Ishikawa (cell line): Measurements from ENCODE around the gene IRF2.

Source experiments
- CEBPB ChIP-seq: IDR thresholded peaks from 2 replicates; pipeline ENCODE4 v1.6.1; 2012
- CREB1 ChIP-seq: IDR thresholded peaks from 2 replicates; pipeline ENCODE4 v1.6.1; 2012; ENCODE audit warnings: low read depth
- EGR1 ChIP-seq: IDR thresholded peaks from 2 replicates; pipeline ENCODE4 v1.6.1; 2012
- EP300 ChIP-seq: IDR thresholded peaks from 2 replicates; pipeline ENCODE4 v1.6.1; 2012; ENCODE audit warnings: borderline replicate concordance
- FOXM1 ChIP-seq: IDR thresholded peaks from 2 replicates; pipeline ENCODE4 v1.6.1; 2012; ENCODE audit warnings: low read depth, borderline replicate concordance
- NFIC ChIP-seq: IDR thresholded peaks from 2 replicates; pipeline ENCODE4 v1.6.1; 2012
- RAD21 ChIP-seq: IDR thresholded peaks from 2 replicates; pipeline ENCODE4 v1.6.1; 2012; ENCODE audit warnings: low read depth
- REST ChIP-seq: IDR thresholded peaks from 2 replicates; pipeline ENCODE4 v1.6.1; 2012; ENCODE audit warnings: low read depth, mild to moderate bottlenecking
- TAF1 ChIP-seq: IDR thresholded peaks from 2 replicates; pipeline ENCODE4 v1.6.1; 2012; ENCODE audit warnings: low read depth, mild to moderate bottlenecking
- TCF12 ChIP-seq: IDR thresholded peaks from 2 replicates; pipeline ENCODE4 v1.6.1; 2012; ENCODE audit warnings: low read depth
- TEAD4 ChIP-seq: IDR thresholded peaks from 2 replicates; pipeline ENCODE4 v1.6.1; 2012
- YY1 ChIP-seq: IDR thresholded peaks from 2 replicates; pipeline ENCODE4 v1.6.1; 2012; ENCODE audit warnings: low read depth
- ZBTB7A ChIP-seq: IDR thresholded peaks from 2 replicates; pipeline ENCODE4 v1.6.1; 2012; ENCODE audit warnings: low read depth
- TF ChIP-seq, protein P1 (sequence below): IDR thresholded peaks from 2 replicates; pipeline ENCODE4 v1.6.1; 2012
- TF ChIP-seq, protein P2 (sequence below): IDR thresholded peaks from 2 replicates; pipeline ENCODE4 v1.6.1; 2012

Gene IRF2

DNA sequence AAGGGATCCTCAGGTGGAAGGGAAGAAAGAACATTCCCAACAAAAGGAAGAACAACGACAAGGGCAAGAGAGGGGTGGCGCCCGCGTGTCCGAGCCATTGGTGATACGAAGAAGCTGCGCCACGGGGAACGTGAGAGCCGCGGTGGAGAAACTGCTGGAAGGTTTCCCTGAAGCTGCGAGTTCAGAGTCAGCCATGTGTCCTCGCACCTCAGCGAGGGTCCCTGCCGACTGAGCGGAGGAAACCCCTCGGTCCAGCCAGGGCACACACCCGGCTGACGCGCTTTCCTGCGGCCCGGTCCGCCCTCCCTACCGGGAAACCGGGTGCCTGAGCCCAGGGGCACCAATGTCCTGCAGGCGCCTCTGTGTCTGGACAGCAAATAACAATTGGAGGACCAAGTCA, 18.0 kb downstream of the IRF2 start:
- TF ChIP-seq TEAD4: no peak
- no peak for TF ChIP-seq REST
- TF ChIP-seq CREB1: no peak
- TF ChIP-seq ZBTB7A: no peak

DNA sequence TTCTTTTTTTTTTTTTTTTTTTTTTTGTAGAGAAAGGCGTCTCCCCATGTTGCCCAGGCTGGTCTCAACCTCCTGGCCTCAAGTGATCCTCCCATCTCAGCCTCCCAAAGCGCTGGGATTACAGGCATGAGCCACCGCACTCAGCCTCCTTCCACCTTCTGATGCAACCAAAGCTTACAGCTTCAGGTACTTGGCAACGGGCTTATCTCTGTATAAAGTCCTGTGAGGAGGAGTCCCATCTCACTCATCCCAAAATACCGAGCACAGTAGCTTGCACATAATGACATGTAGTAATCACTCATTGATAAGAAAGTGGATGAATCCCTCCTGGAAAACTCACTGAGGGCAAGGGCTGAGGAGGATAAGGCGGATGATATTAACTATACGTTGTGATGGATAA, 19.1 kb downstream of the IRF2 start:
- no peak for TF ChIP-seq EGR1

DNA sequence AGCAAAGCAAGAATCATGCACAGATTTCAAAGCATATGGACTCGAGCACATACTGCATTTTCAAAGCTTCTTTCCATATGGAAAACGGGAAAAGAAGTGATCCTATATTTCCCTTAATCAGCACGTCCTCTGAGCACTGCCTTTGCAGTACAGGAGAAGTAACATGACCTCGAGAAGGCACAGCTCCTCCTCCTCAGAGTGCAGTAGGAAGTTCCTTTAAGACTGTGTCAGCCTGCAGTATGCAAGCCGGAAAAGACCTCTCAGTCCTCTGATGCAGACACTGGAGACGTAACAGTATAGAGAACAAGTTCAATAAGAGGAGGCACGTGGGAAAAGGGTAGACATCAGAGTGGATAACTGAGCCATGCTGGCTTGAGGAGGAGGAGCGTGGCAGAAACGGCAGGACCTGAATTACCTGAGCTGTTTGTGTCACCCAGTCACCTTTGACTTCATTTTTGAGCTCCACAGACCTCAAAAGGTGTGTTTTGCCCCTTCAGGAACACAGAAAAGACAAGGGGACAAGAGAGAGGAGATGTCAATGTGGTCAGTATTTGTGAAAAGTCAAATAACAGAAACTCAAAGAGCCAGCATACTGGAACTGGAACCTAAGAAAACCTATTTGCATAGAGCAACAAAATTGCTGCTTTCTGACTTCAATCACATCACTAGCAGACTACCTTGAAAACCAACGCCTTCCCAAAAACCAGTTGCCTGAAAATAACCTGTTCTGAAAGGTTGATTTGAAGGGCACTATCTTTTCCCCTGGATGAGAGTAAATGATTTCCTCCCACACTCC, 20.8 kb downstream of the IRF2 start:
- no peak for TF ChIP-seq NFIC
- TF ChIP-seq, protein P1, sequence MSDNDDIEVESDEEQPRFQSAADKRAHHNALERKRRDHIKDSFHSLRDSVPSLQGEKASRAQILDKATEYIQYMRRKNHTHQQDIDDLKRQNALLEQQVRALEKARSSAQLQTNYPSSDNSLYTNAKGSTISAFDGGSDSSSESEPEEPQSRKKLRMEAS: peak; percentile 57
- TF ChIP-seq, protein P2, sequence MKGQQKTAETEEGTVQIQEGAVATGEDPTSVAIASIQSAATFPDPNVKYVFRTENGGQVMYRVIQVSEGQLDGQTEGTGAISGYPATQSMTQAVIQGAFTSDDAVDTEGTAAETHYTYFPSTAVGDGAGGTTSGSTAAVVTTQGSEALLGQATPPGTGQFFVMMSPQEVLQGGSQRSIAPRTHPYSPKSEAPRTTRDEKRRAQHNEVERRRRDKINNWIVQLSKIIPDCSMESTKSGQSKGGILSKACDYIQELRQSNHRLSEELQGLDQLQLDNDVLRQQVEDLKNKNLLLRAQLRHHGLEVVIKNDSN: peak; percentile 53; the same call in 1 of the 2 replicates

GRCh38 chr4:184452740-184453139, 21.6 kb downstream of the IRF2 start:
- no peak for TF ChIP-seq FOXM1
- no peak for TF ChIP-seq EP300
- TF ChIP-seq CREB1: no peak
- TF ChIP-seq, protein P1: no peak

DNA sequence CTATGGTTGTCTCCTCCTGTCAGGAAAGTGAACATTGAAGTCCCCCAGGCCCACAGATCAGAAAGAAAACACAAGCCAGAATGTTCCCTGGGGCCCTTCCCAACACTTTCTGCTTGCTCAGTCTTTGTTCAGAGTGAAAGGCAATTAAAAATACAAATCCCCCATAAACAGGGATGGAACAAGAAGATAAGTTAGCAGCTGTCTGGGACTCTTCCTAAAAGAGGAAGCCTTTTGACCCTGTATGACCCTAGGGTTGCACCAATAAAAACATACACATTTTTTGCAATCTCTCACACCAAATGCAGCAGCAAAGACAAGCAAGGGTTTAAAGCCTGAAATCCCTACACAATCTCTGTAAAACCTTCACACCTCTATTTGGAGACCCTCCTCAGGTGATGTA, 22.6 kb downstream of the IRF2 start:
- TF ChIP-seq, protein P1: no peak
- TF ChIP-seq EP300 (no peak), CEBPB (no peak), TCF12 (no peak), CREB1 (no peak), EGR1 (no peak), TAF1 (no peak), FOXM1 (no peak), YY1 (no peak), TEAD4 (no peak), ZBTB7A (no peak), RAD21 (no peak), REST (no peak)
- TF ChIP-seq, protein P2: no peak

DNA sequence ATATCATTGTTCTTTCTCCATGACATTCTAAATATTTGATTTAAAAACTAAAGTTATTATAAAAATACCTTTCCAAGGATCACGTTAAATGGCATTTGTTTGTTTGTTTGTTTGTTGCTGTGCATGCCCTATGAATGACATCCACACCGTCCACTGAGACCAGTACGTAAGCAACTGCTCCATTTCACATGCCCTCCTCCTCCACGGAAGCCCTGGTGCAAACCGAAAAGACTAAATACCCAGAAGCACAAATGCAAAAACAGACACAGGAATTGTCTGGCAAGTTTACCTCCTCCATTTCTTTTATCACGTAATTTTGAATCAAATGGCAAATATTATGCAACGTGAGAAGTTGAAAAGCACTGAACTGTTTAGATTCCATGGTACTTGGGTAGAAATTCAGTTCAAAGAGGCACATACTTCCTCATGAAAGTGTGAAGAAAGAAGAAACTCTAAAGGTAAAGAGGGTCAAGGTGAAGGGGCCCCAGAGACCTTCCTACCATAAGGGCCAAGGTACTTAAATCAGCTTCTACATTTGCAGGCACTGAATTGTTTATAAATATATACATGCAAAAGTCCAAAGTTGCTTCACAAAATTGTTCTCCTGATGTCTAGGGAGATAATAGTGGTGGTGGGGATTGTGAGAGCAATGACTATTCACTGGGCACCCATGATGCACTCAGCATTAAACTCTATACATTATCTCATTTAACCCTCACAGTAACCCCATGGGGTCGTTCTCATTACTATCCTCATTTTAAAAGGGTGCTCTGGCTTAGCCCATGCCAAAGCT, 23.4 kb downstream of the IRF2 start:
- TF ChIP-seq EGR1 (no peak), TCF12 (no peak), EP300 (no peak), YY1 (no peak), CREB1 (no peak), ZBTB7A (no peak), RAD21 (no peak), CEBPB (no peak), NFIC (no peak), TAF1 (no peak), TEAD4 (no peak), FOXM1 (no peak), REST (no peak)
- TF ChIP-seq, protein P1: no peak
- TF ChIP-seq, protein P2: no peak
